Endodermal cell (in vitro differentiated cells): Measurements from ENCODE around the gene TDRD10. TPM values are rescaled to one million over a fixed set of nuclear protein-coding genes. Genes with fewer than 3 reads are reported as not detected.
"Not testable (repeated sequence)": the region's sequence is repeated elsewhere in the genome, so short reads cannot be mapped to it uniquely, and the experiment has no call there.

Source experiments
- DNase-seq: peaks from one replicate; pipeline ENCODE4 v3.0.0-alpha.2; 2017
- H3K27ac ChIP-seq: 2 replicates; pipeline ENCODE4 v1.5.1; 2013; ENCODE audit warnings: mild to moderate bottlenecking, low read depth, low read length, moderate library complexity
- H3K27me3 ChIP-seq: 2 replicates; pipeline ENCODE4 v1.6.1; 2013; ENCODE audit warnings: mild to moderate bottlenecking, low read length, moderate library complexity; ENCODE audit not compliant: insufficient read depth, control insufficient read depth, poor library complexity, severe bottlenecking
- H3K36me3 ChIP-seq: 2 replicates; pipeline ENCODE4 v1.7.0; 2013; ENCODE audit warnings: mild to moderate bottlenecking, low read length, moderate library complexity; ENCODE audit not compliant: control insufficient read depth, insufficient read depth
- H3K4me1 ChIP-seq: one replicate; pipeline ENCODE4 v1.7.0; 2013; ENCODE audit warnings: low read length; ENCODE audit not compliant: control insufficient read depth, insufficient read depth
- H3K4me3 ChIP-seq: 2 replicates; pipeline ENCODE4 v1.5.1; 2013; ENCODE audit warnings: mild to moderate bottlenecking, low read length, moderate library complexity
- H3K9ac ChIP-seq: 2 replicates; pipeline ENCODE4 v1.6.1; 2013; ENCODE audit warnings: mild to moderate bottlenecking, low read length, moderate library complexity; ENCODE audit not compliant: poor library complexity, severe bottlenecking; ENCODE audit errors: extremely low read depth
- H3K9me3 ChIP-seq: 2 replicates; pipeline ENCODE4 v1.6.1; 2013; ENCODE audit warnings: mild to moderate bottlenecking, low read length, moderate library complexity; ENCODE audit not compliant: control insufficient read depth
- H3K27ac Mint-ChIP-seq: 2 replicates; pipeline ENCODE4 v1.8.0; 2020; ENCODE audit warnings: mixed read lengths
- H3K27me3 Mint-ChIP-seq: 2 replicates; pipeline ENCODE4 v1.8.0; 2021; ENCODE audit warnings: mild to moderate bottlenecking, mixed read lengths; ENCODE audit not compliant: insufficient read depth
- H3K36me3 Mint-ChIP-seq: 2 replicates; pipeline ENCODE4 v1.8.0; 2020; ENCODE audit warnings: low read depth, mixed read lengths
- H3K4me1 Mint-ChIP-seq: 2 replicates; pipeline ENCODE4 v1.8.0; 2020; ENCODE audit warnings: mixed read lengths
- H3K4me3 Mint-ChIP-seq: 2 replicates; pipeline ENCODE4 v1.8.0; 2020; ENCODE audit warnings: mild to moderate bottlenecking, moderate library complexity, mixed read lengths
- H3K9me3 Mint-ChIP-seq: 2 replicates; pipeline ENCODE4 v1.8.0; 2020; ENCODE audit warnings: mild to moderate bottlenecking, mixed read lengths
- WGBS, 2 experiments: methylation state at CpG; one replicate each; pipeline versions ENCODE4 v1.1.5 to v1.1.7; 2013; ENCODE audit warnings: missing lambda C conversion rate in 2 of 2, mixed read lengths in 1 of 2; ENCODE audit not compliant: insufficient coverage in 1 of 2, insufficient read length in 1 of 2; 5-methylcytosine and 5-hydroxymethylcytosine counted together
- total RNA-seq, 2 donors: library from RNA; stranded (reverse); fragmentation: NEBNext Ultra II Directional in 1 of 2; extraction: Animal tissue kit (Norgen Biotek cat#: 25700) in 1 of 2; gene quantifications; 2 replicates in 1 of 2; 3 replicates in 1 of 2; pipeline ENCODE4 v1.2.1, GENCODE V29; 2021
- TF ChIP-seq, protein P1 (sequence below): fragments of 200-600 bp; sonication (generic); conservative IDR thresholded peaks from 2 replicates; pipeline ENCODE4 v1.5.0; 2021; ENCODE audit warnings: antibody characterized with exemption, mild to moderate bottlenecking

TDRD10 gene
- total RNA-seq, 2 donors from 2014 or later = not detected

DNA sequence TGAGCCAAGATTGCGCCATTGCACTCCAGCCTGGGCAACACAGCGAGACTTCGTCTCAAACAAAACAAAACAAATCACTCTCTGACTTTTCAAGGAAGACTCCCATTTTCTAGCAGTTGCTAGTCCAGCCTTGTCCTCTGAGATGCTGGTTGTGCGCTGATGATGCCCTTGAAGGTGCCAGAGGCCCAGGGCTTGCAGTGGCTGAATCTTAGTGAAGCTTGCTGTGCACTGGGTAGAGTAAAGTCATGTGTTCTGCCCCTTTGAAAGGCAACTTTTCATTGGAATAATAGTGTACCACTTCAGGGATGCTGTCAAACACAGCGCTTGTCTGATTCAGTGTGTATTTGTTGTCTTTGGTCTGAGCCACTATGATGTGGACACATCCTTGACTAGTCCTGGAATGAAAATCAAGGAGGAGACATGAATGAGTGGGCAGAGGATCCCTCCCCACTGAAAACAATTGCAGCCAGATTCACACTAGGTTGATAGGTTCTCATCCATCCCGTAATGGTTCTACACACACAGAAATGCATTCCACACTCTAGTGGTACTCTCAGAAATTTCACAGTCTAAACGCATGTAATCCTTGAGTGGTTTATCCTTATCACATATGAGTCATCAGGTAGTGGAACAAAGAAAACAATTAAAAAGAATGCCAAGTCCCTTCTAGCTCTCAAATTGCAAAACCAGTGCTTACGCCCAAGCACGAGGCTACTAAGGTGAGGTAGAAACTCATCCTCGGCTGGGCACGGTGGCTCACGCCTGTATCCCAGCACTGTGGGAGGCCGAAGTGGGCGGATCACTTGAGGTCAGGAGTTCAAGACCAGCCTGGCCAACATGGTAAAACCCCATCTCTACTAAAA is 17.8 kb upstream of the TDRD10 start:
- H3K4me3 Mint-ChIP-seq = no peak overlapping the region
- H3K27ac ChIP-seq = no peak overlapping the region
- H3K27me3 Mint-ChIP-seq = peaks cover 5% of the 10 kb centered on the region
- H3K27me3 ChIP-seq = no peaks in the 10 kb centered on the region
- no peak overlapping the region for H3K27ac Mint-ChIP-seq
- peaks cover 8% of the 10 kb centered on the region for H3K4me1 ChIP-seq
- H3K36me3 Mint-ChIP-seq = no peaks in the 10 kb centered on the region
- DNase-seq = no peak
- no peak overlapping the region for H3K9ac ChIP-seq
- no peaks in the 10 kb centered on the region for H3K9me3 Mint-ChIP-seq
- peaks cover 10% of the 10 kb centered on the region for H3K4me1 Mint-ChIP-seq
- H3K4me3 ChIP-seq = no peak overlapping the region
- TF ChIP-seq, protein P1, sequence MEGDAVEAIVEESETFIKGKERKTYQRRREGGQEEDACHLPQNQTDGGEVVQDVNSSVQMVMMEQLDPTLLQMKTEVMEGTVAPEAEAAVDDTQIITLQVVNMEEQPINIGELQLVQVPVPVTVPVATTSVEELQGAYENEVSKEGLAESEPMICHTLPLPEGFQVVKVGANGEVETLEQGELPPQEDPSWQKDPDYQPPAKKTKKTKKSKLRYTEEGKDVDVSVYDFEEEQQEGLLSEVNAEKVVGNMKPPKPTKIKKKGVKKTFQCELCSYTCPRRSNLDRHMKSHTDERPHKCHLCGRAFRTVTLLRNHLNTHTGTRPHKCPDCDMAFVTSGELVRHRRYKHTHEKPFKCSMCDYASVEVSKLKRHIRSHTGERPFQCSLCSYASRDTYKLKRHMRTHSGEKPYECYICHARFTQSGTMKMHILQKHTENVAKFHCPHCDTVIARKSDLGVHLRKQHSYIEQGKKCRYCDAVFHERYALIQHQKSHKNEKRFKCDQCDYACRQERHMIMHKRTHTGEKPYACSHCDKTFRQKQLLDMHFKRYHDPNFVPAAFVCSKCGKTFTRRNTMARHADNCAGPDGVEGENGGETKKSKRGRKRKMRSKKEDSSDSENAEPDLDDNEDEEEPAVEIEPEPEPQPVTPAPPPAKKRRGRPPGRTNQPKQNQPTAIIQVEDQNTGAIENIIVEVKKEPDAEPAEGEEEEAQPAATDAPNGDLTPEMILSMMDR = no peak
- 88 to 89% methylated on average over 11 to 14 of the region's 14 CpGs for WGBS, 2 experiments
- H3K9me3 ChIP-seq = no peaks in the 10 kb centered on the region
- H3K36me3 ChIP-seq = no peaks in the 10 kb centered on the region

DNA sequence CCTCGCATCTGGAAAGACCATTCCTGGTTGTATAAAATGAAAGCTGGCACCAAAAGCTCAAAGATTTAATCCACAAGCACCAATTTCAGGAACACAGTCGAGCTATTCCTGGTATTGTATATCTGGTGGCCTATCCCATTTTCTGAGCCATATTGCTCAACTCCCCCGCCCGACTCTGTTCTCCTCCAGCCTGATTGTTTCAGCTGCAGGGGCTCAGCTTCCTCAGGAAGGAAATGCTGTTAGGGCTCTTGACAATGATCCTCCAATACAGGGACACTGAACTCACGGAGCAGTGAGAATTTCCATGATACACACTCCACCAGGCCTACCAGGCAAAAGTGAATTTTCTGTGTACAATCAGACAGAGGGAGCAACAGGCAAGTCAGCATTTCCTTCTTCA is 16.9 kb upstream of the TDRD10 start:
- no peak overlapping the region for H3K9ac ChIP-seq
- Mint-ChIP-seq H3K4me3 (no peak overlapping the region), H3K27ac (no peak overlapping the region), H3K4me1 (peaks cover 18% of the 10 kb centered on the region), H3K27me3 (peaks cover 5% of the 10 kb centered on the region), H3K36me3 (no peaks in the 10 kb centered on the region), H3K9me3 (no peaks in the 10 kb centered on the region)
- 94 to 100% methylated on average over 2 to 5 of the region's 5 CpGs for WGBS, 2 experiments
- no peaks in the 10 kb centered on the region for H3K36me3 ChIP-seq
- no peak for DNase-seq
- H3K27me3 ChIP-seq = no peaks in the 10 kb centered on the region
- H3K9me3 ChIP-seq = no peaks in the 10 kb centered on the region
- no peak overlapping the region for H3K27ac ChIP-seq
- peaks cover 13% of the 10 kb centered on the region for H3K4me1 ChIP-seq
- H3K4me3 ChIP-seq = no peak overlapping the region
- TF ChIP-seq, protein P1 = no peak

DNA sequence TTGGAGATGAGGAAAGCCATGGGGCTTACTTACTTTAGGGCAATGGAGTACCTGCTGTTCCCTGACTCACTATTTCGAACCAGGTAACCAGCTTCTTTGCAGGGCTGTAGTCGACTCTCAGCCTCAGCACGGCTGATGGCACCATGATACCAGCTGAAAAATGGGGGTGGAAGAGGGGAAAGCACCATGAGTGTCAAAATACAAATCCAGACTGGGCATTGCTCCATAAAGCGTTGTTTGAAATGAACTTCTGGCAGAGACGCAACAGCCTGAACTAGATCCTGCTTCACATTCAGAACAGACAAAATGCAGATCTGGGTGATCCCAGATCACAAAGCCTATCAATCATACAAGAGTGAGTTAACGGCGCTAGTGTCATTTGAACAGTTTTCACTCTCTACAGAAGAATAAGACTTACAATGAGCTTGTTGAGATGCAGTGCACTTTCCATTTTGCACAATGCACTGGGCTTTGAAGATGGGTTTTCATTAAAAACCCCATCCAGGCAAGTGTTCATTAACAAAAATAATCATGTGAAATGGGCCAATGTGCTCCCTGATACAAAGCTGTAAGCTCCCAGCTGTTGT is 16.0 kb upstream of the TDRD10 start:
- H3K27ac Mint-ChIP-seq = no peak overlapping the region
- no peaks in the 10 kb centered on the region for H3K9me3 Mint-ChIP-seq
- Histone ChIP-seq H3K36me3 (no peaks in the 10 kb centered on the region), H3K27ac (no peak overlapping the region), H3K9me3 (no peaks in the 10 kb centered on the region), H3K4me3 (no peak overlapping the region), H3K4me1 (peaks cover 13% of the 10 kb centered on the region), H3K27me3 (no peaks in the 10 kb centered on the region), H3K9ac (no peak overlapping the region)
- 94 to 97% methylated on average over 5 to 7 of the region's 7 CpGs for WGBS, 2 experiments
- H3K4me3 Mint-ChIP-seq = no peak overlapping the region
- peaks cover 20% of the 10 kb centered on the region for H3K4me1 Mint-ChIP-seq
- TF ChIP-seq, protein P1 = no peak
- H3K27me3 Mint-ChIP-seq = peaks cover 9% of the 10 kb centered on the region
- no peak for DNase-seq
- H3K36me3 Mint-ChIP-seq = no peaks in the 10 kb centered on the region

DNA sequence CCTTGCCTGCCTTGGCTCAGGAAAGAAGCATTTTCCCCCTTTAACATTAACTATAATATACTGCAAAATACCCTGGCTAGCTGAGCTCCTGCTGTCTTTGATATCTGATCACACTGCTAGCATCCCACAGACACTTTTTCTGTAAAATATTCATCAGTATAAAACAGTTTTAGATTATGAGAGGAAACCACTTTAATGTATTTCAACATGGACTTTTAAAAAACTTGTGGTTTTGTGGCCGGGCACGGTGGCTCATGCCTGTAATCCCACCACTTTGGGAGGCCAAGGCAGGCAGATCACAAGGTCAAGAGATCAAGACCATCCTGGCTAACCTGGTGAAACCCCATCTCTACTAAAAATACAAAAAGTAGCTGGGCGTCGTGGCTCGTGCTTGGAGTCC is 15.3 kb upstream of the TDRD10 start:
- Mint-ChIP-seq H3K27me3 (peaks cover 16% of the 10 kb centered on the region), H3K4me1 (peaks cover 27% of the 10 kb centered on the region)
- not testable (repeated sequence) for H3K9ac ChIP-seq, H3K36me3 ChIP-seq, H3K27ac ChIP-seq, H3K4me3 ChIP-seq, H3K9me3 ChIP-seq, DNase-seq, H3K36me3 Mint-ChIP-seq, H3K27me3 ChIP-seq, H3K4me3 Mint-ChIP-seq, H3K9me3 Mint-ChIP-seq, H3K27ac Mint-ChIP-seq
- 93 to 97% methylated on average over 5 of the region's 5 CpGs for WGBS, 2 experiments
- H3K4me1 ChIP-seq = peaks cover 15% of the 10 kb centered on the region
